ENCODE results near the gene TXNL4B.

DNA sequence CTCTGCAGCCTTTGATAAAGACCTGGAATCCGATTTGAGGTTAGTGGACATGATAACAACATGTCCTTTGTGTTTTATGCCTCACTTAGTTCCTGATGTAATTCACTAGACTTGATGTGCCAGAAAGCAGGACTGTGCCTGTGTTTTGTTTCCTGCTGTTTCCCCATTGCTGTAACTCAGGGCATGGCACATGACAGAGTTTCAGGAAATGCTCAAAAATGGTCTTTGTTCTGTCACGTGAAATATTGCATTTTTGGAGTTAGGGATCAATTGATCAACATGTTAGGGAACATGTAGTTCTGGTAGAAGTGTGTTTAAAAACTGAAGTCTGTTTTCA lies 33.0 kb upstream of the TXNL4B start:
- TF ChIP-seq ZNF138 (tag by site-specific recombination; IDR thresholded peaks at IDR 0.05; ENCODE audit: borderline replicate concordance) (no peak), ZNF529 (tag by site-specific recombination; IDR thresholded peaks at IDR 0.05; ENCODE audit: insufficient replicate concordance) (no peak), ZNF157 (tag by site-specific recombination; IDR thresholded peaks at IDR 0.05) (no peak), ZSCAN4 (tag by site-specific recombination; IDR thresholded peaks at IDR 0.05) (no peak)
- TF ChIP-seq, protein P1, sequence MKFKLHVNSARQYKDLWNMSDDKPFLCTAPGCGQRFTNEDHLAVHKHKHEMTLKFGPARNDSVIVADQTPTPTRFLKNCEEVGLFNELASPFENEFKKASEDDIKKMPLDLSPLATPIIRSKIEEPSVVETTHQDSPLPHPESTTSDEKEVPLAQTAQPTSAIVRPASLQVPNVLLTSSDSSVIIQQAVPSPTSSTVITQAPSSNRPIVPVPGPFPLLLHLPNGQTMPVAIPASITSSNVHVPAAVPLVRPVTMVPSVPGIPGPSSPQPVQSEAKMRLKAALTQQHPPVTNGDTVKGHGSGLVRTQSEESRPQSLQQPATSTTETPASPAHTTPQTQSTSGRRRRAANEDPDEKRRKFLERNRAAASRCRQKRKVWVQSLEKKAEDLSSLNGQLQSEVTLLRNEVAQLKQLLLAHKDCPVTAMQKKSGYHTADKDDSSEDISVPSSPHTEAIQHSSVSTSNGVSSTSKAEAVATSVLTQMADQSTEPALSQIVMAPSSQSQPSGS (tag by site-specific recombination; IDR thresholded peaks at IDR 0.05; ENCODE audit: low read depth) = no peak
- TF ChIP-seq, protein P2, sequence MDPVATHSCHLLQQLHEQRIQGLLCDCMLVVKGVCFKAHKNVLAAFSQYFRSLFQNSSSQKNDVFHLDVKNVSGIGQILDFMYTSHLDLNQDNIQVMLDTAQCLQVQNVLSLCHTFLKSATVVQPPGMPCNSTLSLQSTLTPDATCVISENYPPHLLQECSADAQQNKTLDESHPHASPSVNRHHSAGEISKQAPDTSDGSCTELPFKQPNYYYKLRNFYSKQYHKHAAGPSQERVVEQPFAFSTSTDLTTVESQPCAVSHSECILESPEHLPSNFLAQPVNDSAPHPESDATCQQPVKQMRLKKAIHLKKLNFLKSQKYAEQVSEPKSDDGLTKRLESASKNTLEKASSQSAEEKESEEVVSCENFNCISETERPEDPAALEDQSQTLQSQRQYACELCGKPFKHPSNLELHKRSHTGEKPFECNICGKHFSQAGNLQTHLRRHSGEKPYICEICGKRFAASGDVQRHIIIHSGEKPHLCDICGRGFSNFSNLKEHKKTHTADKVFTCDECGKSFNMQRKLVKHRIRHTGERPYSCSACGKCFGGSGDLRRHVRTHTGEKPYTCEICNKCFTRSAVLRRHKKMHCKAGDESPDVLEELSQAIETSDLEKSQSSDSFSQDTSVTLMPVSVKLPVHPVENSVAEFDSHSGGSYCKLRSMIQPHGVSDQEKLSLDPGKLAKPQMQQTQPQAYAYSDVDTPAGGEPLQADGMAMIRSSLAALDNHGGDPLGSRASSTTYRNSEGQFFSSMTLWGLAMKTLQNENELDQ (tag by site-specific recombination; IDR thresholded peaks at IDR 0.05; ENCODE audit: low read depth) = no peak

Data from HEK293 (cell line).